HG02840 (cell line): ENCODE results near the gene PDCD5.
"Not testable (repeated sequence)": the region's sequence is repeated elsewhere in the genome, so short reads cannot be mapped to it uniquely, and the experiment has no call there.

Experiments used
- ATAC-seq: cut with Tn5 transposase; IDR thresholded peaks from one replicate; pipeline ENCODE4 v1.9.1; 2021; ENCODE audit warnings: mild to moderate bottlenecking, moderate library complexity, moderate number of reproducible peaks; ENCODE audit not compliant: unreplicated experiment, low FRiP score

The PDCD5 gene

DNA sequence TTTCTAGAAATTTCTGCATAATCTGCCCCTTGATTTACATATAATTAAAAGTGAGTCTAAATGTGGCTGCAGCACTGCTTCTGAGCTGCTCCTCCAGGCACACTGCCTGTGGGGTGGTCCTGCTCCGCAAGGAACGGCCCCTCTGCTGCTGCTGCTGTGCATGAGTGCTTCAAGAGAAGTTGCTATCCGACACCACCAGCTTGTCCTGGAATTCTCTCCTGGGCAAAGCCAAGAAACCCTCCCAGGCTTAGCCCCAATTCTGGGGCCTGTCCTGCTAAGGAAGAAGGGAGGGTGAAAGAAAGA is 7.5 kb upstream of the PDCD5 start:
- ATAC-seq = no peak

DNA sequence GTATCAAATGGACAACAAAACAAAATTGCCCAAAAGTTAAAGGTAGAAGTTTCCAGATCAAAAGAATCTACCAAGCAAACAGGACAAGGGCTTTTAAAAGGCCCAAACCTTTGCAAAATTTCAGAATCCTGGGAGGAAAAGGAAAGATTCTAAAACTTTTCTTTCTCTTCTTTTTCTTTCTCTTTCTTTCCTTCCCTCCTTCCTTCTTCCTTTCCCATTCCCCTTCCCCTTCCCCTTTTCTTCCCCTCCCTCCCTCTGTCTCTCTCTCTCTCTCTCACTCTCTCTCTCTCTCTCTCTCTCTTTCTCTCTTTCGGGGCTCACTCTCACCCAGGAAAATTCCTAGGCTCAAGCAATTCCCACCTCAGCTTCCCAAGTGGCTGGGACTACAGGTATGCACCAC is 4.2 kb upstream of the PDCD5 start:
- no peak for ATAC-seq

DNA sequence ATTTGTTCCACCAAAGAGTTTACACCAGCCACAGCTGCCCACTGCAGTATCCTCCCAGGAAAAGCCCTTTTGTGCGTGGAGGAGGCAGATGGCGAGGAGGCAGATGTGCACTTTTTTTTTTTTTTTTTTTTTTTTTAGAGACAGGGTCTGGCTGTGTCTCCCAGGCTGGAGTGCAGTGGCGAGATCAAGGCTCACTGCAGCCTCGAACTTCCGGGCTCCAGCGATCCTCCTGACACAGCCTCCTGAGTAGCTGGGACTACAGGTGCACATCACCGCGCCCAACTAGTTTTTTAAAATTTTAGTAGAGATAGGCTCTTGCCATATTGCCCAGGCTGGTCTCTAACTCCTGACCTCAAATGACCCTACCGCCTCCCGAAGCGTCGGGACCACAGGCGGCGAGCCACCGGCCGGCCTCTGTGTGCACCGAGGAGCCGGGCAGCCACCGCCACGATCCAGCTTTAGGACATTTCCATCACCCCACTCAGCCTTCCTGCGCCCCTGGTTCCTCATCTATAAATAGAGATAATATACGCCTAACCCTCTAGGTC is 563 bp upstream of the PDCD5 start:
- ATAC-seq = no peak

DNA sequence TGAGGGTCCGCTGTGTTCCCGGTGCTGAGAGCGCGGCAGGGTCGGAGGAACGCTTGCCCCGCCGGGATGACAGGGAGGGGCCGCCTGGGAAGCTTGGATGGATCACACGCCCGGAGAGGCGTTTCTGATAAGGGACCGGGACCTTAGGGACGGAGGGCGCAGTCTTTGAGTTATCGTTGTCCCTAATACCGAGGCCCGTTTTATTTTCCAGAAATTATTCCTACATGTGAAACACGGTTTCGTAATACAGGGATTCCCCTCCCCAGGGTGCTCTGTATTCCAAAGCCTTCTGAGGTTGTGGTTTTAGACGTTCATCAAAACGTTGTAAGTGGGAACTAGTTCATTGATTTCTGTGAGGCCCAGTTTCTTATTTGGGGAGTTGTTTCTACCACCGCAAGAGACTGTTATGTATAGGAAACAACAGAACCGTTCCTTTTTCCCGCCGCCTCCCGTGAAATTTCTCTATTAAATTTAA is 752 bp downstream of the PDCD5 start:
- no peak for ATAC-seq

DNA sequence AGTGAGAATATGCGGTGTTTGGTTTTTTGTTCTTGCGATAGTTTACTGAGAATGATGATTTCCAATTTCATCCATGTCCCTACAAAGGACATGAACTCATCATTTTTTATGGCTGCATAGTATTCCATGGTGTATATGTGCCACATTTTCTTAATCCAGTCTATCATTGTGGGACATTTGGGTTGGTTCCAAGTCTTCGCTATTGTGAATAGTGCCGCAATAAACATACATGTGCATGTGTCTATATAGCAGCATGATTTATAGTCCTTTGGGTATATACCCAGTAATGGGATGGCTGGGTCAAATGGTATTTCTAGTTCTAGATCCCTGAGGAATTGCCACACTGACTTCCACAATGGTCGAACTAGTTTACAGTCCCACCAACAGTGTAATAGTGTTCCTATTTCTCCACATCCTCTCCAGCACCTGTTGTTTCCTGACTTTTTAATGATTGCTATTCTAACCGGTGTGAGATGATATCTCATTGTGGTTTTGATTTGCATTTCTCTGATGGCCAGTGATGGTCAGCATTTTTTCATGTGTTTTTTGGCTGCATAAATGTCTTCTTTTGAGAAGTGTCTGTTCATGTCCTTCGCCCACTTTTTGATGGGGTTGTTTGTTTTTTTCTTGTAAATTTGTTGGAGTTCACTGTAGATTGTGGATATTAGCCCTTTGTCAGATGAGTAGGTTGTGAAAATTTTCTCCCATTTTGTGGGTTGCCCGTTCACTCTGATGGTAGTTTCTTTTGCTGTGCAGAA is 6.9 kb downstream of the PDCD5 start:
- not testable (repeated sequence) for ATAC-seq

DNA sequence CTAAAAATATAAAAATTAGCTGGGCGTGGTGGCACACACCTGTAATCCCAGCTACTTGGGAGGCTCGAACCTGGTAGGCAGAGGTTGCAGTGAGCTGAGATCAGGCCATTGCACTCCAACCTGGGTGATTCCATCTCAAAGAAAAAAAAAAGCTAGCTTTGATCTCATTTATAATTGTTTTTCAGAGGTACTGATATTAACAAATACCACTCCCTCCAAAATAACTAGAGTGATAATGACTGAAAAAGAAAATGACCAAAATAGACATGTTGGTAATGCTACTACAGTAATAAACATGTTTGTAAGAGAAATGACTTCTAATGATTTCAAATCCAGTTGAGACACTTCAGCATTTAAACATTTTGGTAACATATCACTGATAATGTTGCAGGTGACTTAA is 13.0 kb downstream of the PDCD5 start:
- no peak for ATAC-seq

DNA sequence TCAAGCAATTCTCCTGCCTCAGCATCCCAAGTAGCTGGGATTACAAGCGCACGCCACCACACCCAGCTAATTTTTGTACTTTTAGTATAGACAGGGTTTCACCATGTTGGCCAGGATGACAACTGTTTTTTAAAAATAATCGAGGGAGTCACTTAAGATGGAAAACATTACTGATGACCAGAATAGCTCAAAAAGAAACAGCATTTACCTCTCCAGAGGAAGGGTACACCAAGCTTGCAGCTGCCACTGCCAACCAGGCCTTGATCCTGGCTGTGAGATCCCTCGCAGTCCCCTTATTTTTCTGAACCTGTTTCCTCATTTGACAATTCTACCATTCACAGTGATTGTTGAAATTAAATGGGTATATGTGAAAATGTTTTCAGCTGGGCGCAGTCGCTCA is 14.5 kb downstream of the PDCD5 start:
- ATAC-seq = no peak

DNA sequence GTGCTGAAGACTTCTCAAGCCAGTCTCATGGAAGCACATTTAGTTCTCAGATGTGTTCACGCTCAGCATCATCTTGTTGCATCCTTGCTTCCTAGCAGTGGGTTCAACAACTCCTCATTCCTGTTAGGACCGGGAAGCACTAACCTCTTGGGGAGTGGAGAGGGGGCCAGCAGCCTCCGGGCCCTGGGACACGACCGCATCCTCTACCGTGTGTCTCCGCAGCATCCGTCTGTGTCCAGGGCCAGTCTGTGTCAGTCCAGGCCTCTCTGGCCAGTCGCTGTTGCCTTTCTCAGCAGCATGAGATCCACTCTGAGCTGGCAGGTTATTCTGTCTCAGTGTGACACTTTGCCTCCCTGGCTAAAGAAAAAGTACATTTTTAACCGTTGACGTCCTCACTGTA is 17.0 kb downstream of the PDCD5 start:
- no peak for ATAC-seq

DNA sequence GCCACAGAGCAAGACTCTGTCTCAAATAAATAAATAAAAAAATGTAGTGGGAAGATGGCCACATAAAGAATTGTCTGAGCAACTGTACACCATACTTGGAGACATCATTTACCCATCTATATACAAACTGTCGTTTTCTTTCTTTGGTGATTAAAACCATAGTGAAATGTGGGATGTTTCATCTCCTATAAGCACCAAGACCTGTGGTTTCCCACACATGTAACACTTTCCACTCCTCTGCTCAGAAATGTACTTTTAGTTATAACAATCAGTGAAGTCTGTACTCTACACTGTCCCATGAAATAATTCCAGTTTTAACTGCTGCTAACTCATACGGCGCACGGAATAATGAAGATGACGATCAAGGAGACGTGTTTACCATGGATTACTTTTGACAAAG is 18.3 kb downstream of the PDCD5 start:
- ATAC-seq = no peak

DNA sequence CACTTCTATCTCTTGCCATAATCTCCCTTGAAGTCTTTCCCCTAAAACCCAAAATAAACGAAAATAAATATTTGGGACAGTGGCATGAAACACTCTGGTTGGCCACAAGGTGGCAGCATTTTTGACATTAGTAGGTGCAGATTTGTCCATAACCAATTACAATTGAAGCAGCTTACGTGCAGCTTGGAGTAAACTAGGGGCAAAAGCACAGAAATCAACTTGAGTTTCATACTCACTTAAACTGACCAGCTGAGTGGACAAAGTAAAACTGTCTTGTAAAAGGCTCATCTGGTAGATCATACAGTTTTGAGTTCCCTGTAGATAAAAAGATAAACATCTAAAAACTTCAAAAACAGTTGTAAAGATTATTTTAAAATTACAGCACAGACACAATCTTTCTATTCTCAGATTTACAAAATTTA is 18.8 kb downstream of the PDCD5 start:
- no peak for ATAC-seq

DNA sequence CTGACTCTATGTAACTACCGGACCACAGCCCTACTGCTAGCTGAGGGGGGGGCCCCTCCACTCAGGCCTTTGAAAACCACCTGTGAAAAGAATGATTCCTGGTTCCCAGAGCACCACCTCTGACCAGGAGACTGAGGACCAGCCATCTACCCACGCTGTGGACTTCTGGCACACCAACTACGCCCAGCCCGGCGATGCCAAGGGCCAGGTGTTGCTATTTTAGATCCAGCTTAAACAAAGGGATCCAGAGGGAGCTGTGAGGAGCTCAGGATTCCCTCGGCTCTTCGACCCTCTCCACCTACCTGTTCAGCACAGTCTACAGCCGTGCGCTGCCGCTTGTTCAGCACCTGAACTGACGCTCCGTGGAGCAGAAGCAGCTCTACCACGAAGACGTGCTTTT is 23.0 kb downstream of the PDCD5 start:
- ATAC-seq = no peak

DNA sequence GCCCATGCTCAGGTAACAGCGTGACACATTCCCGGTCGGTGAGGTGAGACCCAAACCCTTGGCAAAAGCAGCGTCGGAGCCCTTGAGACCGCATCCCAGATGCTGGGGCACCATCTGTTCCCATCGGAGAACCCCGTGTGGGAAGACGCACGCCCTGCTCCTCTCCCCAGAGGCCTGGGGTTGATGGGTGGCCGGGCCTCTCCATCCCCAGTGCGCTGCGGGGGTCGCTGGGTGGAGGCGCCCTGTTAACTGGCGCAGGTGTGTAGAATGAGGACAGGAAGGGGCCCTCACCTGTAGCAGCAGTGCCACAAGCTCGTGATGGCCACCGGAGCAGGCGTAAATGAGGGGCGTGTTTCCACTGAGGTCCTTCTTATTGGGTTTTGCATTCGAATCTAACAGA is 24.6 kb downstream of the PDCD5 start:
- no peak for ATAC-seq

DNA sequence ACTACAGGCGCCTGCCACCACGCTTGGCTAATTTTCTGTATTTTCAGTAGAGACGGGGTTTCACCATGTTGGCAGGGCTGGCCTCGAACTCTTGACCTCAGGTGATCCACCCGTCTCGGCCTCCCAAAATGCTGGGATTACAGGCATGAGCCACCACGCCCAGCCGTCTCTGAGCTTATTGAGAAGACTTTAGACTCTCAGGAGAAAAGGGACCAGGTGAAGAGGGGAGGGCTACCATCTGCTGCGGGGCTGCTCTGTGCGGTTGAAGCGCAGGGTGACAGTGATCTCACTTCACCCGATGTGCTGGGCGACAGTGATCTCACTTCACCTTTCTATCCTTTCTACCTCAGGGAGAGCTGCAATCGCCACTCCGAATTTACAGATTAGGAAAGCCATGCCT is 25.3 kb downstream of the PDCD5 start:
- ATAC-seq = no peak

DNA sequence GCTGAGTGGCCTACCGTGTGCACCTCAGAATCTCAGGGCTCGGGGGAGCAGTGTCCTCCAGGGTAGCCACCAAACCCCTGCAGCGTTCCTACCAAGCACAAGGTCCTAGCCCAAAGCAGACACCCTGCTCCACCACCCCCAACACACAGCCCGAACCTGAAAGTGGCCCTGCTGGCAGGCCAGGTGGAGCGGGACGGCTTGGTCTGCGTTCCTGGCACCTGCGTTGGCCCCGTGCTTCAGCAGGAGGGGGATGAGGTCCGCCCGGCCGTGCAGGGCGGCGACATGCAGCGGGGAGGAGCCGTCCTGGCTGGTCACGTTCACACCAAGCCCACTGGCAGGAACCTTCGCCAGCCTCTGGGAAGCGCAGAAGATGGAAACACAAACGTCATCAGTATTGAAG is 26.5 kb downstream of the PDCD5 start:
- ATAC-seq = no peak

DNA sequence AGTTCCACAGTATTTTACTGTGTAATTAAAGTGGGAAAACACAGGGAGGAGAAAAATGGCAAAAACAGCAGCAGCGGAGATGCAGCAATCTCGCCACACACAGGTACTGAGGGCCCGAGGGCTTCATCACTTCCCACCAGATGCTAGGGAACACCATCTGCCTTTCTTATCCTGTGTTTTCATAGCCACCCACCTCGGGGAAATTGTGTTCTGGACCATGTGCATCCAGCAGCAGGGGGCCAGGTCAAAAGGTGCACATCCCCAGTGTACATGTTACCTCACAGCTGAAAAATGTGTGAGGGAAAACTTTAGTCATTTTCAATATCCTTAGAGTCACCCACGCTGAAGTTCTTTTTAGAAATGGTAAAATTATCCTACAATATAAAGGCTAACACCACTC is 30.2 kb downstream of the PDCD5 start:
- ATAC-seq = no peak

DNA sequence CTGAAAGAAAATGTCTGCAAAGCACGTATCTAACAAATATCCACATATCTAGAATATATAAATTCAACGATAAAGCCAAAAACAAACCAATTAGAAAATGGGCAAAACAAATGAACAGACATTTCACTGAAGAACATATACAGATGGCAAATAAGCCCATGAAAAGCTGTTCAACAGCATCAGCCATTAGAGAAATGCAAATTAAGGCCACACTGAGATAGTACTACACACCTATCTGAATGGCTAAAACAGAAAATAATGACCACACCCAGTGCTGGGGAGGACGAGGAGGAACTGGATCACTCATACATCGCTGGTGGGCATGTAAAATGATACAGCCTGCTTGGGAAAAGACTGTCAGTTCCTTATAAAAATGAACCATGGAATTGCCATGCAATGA is 32.0 kb downstream of the PDCD5 start:
- no peak for ATAC-seq

DNA sequence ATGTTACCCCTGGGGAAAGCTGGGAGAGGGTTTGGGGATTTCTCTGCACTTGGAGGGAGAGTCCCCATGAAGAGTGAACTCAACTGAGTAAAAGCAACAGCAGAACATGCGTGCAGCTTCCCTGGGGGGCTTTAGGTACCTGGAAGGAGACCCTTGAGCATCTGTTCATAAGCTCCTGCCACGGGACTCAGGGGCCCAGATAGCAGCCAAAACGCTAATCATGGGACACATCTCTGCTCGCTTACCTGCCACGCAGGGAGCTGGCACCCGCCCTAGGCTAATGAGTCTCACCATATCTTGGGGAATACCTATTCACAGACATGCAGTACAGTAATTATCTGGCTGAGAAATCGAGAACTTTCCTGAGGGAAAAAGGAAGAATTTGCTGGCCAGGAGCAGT is 33.9 kb downstream of the PDCD5 start:
- ATAC-seq = no peak

DNA sequence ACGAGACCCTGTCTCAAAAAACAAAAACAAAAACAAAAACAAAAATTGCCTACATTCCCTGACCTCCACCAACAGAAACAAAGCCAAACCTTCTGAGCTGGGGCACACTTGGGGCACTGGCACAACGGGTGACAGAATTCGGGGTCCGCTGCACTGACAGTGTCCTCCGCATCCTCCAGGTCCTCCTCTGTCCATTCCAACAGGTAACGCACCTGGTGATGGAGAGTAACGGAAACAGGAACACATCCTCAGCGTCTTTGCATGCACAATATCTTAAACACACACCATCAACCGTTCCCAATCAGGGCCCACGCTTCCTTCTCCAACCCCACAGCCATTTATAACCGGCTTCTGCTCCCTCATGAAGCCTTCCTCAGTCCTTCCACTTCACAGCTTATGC is 34.6 kb downstream of the PDCD5 start:
- no peak for ATAC-seq

DNA sequence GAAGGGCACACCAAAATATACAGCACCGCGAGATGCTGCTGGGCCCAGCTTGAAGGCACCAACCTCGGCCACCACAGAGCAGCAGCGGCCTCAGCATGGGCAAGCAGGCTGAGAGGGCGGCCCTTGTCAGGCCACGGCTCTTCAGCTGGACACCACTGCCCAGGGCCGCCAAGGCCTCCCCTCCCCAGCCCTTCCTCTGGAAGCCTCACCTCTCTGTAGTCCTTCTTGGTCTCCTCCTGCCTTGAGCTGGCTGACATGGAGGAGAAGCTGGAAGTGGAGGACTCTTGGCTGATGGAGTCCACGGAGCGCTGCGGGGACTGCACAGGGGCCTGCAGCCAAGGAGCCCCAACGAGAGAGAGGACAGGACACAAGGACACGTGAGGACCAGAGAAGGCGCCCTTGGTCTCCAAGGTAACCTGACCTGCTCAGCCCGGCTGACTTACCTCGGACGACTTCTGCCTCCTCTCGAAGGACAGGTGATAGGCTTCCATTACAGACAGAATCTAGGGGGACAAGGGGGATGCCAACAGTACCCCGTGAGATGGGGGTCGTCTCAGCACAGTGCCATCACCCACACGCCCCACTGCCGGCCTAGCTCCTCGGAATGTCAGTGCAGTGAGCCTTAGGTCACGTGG is 38.2 kb downstream of the PDCD5 start:
- no peak for ATAC-seq

DNA sequence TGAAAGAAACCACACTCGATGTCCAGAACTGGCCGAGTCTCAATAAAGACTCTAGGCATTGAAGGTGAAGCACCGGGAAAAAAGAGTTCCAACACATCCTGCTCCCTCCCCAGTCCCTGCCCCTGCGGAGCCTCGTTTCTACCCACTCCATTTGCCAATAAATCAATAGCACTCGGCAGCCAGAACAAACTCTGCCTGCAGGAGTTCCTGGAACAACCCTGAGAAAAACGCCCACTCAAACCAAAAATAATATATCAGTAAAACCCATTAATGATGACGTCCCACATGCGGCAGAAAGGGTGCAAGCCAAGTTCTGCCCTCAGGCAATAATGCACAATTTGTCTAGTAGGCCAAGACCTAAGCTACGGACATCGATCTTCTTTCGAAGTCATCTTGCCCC is 41.0 kb downstream of the PDCD5 start:
- no peak for ATAC-seq

DNA sequence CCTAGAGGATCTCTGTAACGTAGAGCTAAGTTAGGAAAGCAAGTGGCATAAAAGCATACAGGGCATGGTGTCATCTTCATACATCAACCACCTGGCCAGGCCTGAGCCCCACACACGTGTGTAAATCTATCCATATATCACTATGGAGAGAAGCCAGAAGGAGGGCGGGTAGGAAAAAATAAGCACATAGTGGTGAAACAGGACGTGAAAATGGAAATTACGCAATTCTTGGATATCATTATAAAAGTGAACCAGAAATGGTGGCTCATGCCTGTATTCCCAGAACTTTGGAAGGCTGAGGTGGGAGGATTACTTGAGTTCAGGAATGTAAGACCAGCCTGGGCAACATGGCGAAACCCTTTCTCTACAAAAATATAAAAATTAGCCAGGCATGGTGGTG is 43.4 kb downstream of the PDCD5 start:
- no peak for ATAC-seq

DNA sequence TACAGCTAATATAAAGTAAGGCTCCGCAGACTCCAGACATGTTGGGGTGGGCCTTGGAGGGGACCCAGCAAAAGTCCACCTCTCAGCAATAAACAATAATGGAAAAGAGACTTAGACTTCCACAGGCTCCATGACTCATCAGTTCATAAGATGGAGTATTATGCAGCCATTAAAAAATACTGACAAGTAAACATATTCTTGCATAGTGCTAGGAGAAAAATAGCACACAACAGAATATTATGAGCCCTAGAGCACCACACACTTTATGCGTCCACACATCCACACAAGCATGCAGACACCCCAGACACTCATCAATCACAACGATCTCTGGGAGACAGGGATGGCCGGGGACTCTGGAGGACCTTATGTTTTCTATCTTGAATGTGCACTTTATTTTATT is 46.0 kb downstream of the PDCD5 start:
- no peak for ATAC-seq
